HG02884 (cell line): ENCODE results near the gene CHRNB2.

Experiments
- ATAC-seq: cut with Tn5 transposase; IDR thresholded peaks from one replicate; pipeline ENCODE4 v1.9.1; 2021; ENCODE audit warnings: mild to moderate bottlenecking, moderate library complexity; ENCODE audit not compliant: unreplicated experiment

Gene CHRNB2

GRCh38 chr1:154608397-154609270 lies 41.1 kb downstream of the CHRNB2 start:
- ATAC-seq, result no peak

DNA sequence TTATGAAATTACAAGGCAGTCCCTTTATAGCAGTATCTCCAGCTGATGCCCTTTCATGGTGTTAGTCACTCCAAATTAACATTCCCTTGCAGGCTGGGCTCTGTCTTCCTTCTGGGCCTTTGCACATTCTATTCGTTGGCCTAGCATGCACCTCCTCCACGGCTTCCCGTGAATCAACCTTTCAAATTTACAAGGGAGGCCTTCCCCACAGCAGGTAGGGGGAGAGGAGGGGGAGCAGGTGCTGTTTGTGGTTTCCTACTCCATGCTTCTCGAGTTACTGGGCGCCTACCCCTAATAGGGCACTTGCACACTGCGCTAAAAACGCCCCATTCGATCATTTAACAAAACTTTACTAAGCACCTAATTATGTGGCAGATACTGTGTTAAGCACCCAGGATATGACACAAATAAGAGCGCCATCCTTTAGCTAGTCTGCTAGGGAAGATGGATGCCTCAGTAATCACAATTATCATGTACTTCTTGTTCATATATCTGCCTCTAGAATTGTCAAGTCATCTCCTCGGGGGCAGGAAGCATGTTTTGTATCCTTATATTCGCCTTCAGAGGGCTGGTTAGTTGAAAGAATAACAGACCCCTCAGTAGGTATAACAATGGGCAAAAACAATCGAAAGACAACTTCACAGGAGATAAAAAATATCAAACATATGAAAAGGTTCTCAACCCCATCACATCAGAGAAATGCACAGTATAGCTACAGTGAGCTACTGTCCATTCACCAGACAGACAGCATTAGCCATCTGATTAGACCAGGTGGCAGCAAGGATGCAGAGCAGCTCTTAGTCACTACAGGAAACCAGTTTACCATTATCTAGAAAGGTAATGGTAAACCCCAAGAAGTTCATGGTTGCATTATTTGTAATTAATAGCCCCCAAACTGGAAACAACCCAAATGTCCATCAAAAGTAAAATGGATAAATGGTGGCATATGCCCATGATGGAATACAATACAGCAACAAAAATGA lies 42.1 kb downstream of the CHRNB2 start:
- ATAC-seq, result no peak

- ATAC-seq, result no peak
Observed at GRCh38 chr1:154611150-154611862, 43.7 kb downstream of the CHRNB2 start.

- no peak for ATAC-seq
Observed at GRCh38 chr1:154614247-154614646, 46.7 kb downstream of the CHRNB2 start.

DNA sequence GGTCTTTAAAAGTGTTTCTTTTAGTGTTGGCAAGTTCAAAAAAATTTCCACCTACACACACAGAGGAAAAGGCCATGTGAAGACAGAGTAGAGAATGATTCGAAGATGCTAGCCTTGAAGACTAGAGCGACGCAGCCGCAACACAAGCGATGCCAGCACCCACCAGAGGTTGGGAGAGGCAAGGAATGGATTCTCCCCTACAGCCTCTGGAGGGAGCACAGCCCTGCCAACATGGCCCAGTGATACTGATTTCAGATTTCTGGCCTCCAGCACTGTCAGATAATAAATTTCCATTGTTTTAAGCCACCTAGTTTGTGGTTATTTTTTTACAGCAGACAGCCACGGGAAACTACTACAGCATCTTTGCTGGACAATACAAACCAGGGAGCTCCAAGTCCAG lies 47.3 kb downstream of the CHRNB2 start:
- ATAC-seq, result no peak

DNA sequence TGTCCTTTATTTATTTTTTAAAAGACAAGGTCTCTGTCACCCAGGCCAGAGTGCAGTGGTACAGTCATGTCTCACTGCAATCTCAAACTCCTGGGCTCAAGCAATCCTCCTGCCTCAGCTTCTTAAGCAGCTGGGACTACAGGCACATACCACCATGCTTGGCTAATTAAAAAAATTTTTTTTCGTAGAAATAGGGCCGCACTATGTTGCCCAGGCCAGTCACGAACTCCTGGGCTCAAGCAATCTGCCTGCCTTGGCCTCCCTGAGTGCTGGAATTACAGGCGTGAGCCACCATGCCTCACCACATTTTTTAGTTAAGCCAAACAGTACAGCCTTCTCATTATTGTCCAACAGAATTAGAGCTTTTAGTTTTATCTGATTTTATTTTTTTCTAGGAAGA lies 47.8 kb downstream of the CHRNB2 start:
- ATAC-seq, result no peak

DNA sequence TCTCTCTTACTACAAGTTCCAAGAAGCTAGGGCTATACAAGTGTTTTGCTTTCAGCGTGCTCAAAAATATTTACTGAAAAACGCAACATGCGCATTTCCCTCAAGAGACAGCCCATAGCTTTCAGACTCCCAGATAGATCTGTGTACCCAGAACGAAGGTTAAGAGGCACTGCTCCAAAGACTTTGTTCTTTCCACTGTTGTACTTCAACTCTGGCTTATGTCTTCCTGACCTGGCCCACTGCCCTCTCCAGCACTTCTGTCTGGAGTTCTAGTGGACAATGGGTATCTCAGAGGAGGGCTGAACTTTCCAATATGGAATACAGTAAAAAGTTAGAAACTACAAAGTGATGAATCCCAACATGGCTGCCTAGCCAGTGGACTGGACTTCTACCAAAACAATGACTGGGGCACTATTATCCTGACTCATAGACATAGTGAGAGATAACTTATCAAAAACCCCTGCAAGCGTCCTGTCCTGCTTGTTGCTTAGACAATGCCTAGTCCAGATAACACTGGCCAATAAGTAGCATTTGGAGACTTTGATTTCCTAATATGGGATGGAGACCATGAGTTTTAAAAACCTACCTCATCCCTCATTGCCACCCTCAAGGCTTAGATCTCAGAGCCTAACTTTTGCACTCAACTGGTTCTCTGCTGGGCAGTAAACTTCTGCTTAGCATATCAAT lies 49.2 kb downstream of the CHRNB2 start:
- no peak for ATAC-seq

DNA sequence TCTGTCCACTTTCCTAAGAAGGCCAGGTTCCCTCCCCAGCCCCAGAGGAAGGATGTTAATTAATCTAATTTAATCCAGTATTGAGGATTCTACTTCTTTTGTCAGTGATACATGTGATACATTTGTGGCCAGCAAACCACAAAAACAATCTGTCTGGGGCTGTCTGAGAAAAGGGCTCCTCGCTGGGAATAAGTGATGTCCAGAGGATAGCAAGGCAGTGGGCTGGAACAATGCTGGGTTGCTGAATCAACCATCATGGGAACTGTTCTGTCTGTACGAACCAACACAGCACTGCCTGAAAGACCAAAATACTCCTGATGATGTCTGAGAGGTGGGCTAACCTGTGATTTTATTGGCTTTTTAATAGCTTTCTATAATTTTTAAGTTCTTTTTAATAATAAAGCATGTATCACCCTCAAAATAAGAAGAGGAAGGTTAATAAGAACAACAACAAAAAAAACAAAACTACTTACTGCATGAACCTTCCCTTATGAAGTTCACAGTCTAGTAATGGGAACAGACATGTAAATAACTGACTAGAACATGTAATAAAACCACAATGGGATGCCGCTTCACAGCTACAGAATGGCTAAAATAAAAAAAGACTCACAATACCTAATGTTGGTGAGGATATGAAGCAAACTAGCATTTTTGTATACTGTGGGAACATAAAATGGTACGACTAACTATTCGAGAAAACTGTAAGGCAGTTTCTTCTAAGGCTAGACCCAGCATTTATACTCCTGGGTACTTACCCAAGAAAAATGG lies 51.8 kb downstream of the CHRNB2 start:
- ATAC-seq, result no peak

- ATAC-seq, result no peak
Observed at GRCh38 chr1:154620751-154621150, 53.2 kb downstream of the CHRNB2 start.

- ATAC-seq, result no peak
Observed at GRCh38 chr1:154621875-154622274, 54.3 kb downstream of the CHRNB2 start.

DNA sequence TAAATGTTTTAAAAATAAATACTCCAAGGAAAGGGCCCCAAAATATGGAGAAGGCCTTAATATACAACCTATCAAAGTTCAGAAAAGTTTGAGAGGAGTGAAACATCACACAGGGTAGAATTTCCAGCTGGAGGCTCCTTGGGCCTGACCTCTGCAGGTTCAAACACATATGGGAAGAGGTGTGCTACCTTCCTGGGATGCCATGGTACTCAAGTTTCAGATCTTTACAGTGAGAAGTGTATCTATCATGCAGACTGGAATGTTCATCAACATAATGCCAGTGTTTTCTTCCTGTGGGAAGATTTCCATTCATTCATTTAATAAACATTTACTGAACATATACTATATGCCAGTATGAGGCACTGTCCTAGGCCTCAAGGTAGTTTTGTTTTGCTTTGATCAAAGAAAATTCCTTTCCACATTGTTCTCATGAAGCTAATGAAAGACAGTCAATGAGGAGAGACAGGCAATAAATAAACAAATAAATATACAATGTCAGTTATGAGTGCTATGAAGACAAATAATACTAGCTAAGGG lies 55.0 kb downstream of the CHRNB2 start:
- no peak for ATAC-seq

GRCh38 chr1:154623358-154623757 lies 55.8 kb downstream of the CHRNB2 start:
- ATAC-seq, result no peak

- ATAC-seq, result no peak
Observed at GRCh38 chr1:154624746-154625643, 57.4 kb downstream of the CHRNB2 start.

GRCh38 chr1:154626456-154627256 lies 59.1 kb downstream of the CHRNB2 start:
- no peak for ATAC-seq

DNA sequence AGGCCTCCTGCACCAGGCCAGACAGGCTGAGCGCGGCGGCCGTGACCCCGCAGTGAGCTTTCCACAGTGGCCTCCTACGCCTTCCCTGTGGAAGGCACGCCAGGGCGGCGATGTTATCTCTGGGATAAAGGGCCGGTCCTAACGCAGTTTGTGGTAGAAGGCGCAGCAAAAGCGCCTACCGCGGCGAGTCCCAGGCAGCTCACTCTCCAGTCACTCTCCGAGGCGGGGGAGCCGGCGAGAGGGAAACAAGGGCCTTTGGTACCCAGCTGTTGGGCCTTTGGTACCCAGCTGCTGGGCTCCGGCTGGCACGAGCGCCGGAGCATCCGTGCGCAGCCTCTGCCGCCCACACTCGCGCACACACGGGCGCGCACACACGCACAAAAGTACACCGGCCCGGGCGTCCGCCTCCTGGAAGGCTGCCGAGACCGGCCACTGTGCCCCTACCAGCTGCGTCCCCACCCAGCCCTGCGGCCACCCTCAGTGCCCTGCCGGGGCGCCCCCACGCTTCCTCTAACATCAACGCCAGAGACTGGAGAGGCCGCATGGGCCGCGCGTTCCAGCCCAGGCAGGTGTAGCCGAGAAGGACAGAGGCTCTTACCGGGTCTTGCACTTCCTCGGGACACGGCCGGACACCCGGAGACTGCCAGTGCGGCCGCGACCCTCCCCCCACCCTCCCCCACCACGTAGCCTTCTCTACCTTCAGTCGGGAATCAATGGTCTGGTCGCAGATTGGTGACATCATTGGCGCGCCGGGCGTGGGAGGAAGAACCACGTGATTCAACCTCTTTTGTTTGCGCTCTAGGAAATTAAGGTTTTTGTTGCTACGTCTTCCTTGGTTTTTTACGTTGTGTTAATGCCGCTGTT lies 59.9 kb downstream of the CHRNB2 start:
- no peak for ATAC-seq

GRCh38 chr1:154628121-154628405 lies 60.5 kb downstream of the CHRNB2 start:
- no peak for ATAC-seq
